ENCODE measurements around the gene MACROD2. TPM values are rescaled to one million over a fixed set of nuclear protein-coding genes. Genes with fewer than 3 reads are reported as not detected.

MACROD2 gene
- total RNA-seq, 4 donors from 2014 or later = 10.0 to 24.0 (median 17.0) TPM

DNA sequence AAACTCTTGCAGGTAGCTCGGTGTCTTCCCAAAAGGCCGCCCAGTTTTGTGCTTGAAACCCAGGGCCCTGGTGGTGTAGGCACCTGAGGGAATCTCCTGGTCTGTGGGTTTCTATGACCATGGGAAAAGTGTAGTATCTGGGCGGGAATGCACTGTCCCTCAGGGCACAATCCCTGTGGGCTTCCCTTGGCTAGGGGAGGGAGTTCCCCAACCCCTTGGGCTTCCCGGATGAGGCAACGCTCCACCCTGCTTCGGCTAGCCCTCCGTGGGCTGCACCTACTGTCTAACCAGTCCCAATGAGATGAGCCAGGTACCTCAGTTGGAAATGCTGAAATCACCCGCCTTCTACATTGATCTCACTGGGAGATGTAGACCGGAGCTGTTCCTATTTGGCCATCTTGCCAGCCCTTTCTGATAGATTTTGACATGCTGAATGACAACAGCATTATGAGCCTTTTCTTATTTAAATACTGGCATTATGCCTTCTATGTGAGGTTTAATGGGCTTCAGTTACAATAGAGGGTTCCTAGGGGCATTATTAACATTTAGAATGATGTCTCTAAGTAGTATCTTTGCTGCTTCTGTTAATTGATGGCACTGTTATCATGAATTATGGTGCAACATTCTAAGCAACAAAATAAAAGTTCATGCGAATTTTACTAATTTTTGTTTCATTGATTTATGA is 475.8 kb downstream of the MACROD2 start:
- intact Hi-C loops (cut with DNase I; ENCODE audit: low total_unique reads) = no loop called here

DNA sequence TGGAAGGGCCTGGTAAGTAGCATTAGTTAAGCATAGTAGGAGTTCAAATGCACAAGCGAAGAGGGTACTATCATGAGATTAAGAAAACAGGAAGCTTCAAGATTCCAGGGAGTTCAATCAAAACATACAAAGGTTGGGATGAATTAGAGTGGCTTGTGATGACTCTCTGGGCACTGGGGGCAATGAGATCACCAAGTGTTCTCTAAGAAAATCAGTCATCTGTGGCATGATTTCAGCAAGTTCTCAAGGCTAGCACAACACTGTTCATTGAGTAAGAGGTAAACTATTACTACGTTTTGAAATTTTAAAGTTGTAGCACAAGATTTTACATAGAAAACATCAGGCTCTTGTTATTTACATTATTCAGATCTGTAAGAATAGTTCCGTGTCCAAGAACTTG is 481.8 kb downstream of the MACROD2 start:
- WGBS, 2 donors = 84 to 85% methylated on average over 3 of the region's 3 CpGs
- no peak for DNase-seq (ENCODE audit: low spot score in 2 of 2)
- no peak for TF ChIP-seq POLR2A (IDR thresholded peaks at IDR 0.05)
- TF ChIP-seq, protein P1, sequence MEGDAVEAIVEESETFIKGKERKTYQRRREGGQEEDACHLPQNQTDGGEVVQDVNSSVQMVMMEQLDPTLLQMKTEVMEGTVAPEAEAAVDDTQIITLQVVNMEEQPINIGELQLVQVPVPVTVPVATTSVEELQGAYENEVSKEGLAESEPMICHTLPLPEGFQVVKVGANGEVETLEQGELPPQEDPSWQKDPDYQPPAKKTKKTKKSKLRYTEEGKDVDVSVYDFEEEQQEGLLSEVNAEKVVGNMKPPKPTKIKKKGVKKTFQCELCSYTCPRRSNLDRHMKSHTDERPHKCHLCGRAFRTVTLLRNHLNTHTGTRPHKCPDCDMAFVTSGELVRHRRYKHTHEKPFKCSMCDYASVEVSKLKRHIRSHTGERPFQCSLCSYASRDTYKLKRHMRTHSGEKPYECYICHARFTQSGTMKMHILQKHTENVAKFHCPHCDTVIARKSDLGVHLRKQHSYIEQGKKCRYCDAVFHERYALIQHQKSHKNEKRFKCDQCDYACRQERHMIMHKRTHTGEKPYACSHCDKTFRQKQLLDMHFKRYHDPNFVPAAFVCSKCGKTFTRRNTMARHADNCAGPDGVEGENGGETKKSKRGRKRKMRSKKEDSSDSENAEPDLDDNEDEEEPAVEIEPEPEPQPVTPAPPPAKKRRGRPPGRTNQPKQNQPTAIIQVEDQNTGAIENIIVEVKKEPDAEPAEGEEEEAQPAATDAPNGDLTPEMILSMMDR (IDR thresholded peaks at IDR 0.05) = no peak
- H3K4me3 ChIP-seq (ENCODE audit: low read depth, poor library complexity, severe bottlenecking) = no peak overlapping the region
- intact Hi-C loops (cut with DNase I; ENCODE audit: low total_unique reads) = no loop called here

More for the DNA sequence above, 475.8 kb downstream of the MACROD2 start:
- no peak overlapping the region for H3K4me3 ChIP-seq (ENCODE audit: low read depth, poor library complexity, severe bottlenecking)
- TF ChIP-seq, protein P1 (IDR thresholded peaks at IDR 0.05) = no peak
- TF ChIP-seq POLR2A (IDR thresholded peaks at IDR 0.05) = no peak
- DNase-seq (ENCODE audit: low spot score in 2 of 2) = no peak
- WGBS, 2 donors = 90 to 96% methylated on average over 9 to 10 of the region's 10 CpGs

DNA sequence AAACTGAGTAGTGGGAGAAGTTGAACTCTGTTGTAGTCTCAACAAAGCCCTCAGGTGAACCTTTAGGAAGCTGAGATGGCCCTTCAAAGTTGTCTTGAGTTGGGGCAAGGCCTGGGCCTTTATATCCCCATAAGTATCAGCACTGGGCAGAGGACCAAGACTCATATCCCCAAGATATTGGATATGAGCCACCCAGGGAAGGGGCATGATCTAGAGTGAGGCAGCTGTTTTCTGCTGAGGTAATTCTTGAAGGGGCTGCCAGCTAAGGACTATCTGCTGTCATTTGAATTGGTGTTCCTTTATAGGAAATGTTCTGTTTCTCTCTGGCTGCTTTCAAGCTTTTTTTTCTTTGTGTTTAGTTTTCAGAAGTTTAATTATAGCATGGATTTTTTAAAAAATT is 482.8 kb downstream of the MACROD2 start:
- DNase-seq (ENCODE audit: low spot score in 2 of 2) = no peak
- intact Hi-C loops (cut with DNase I; ENCODE audit: low total_unique reads) = no loop called here
- H3K4me3 ChIP-seq (ENCODE audit: low read depth, poor library complexity, severe bottlenecking) = no peak overlapping the region
- no peak for TF ChIP-seq POLR2A (IDR thresholded peaks at IDR 0.05)
- TF ChIP-seq, protein P1 (IDR thresholded peaks at IDR 0.05) = no peak

DNA sequence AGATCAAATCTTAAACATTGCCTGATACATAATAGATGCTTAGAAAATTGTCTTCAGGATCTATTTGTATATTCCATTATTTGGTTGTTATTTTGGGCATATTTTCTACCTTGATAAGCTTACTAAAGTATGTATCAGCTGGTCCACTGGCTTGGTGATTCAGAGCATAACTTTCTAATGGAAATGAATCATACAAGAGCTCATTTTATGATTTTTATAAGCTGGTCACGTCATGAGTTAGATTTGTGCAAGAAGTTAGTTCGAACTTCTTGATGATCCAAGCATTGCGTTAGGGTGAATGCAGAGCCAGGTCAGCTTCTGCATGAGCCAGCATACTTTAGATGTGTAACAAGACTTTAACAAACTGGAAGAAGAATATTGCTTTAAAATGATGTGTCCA is 486.5 kb downstream of the MACROD2 start:
- no peak overlapping the region for H3K4me3 ChIP-seq (ENCODE audit: low read depth, poor library complexity, severe bottlenecking)
- intact Hi-C loops (cut with DNase I; ENCODE audit: low total_unique reads) = no loop called here
- TF ChIP-seq, protein P1 (IDR thresholded peaks at IDR 0.05) = no peak
- no peak for TF ChIP-seq POLR2A (IDR thresholded peaks at IDR 0.05)
- no peak for DNase-seq (ENCODE audit: low spot score in 2 of 2)
- 77 to 79% methylated on average over 3 of the region's 3 CpGs for WGBS, 2 donors

DNA sequence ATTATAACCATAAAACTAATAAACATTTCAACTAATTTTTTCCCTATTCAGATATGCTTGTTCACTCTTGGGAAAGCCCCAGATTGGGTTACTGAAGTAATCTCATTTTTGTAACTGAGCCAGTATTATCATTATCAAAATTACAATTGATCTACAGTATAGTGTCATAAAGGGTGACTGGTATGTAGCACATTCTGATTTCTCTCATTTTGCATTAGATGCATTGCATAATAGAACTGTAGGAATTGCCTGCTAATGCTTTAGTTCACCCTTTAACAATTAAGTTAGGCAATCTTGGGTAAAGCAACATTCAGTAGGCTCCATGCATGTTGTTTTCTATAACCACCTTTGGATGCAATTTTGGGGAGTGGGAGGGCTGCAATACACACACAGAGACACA is 492.9 kb downstream of the MACROD2 start:
- TF ChIP-seq, protein P1 (IDR thresholded peaks at IDR 0.05) = no peak
- no peak for TF ChIP-seq POLR2A (IDR thresholded peaks at IDR 0.05)
- intact Hi-C loops (cut with DNase I; ENCODE audit: low total_unique reads) = no loop called here
- no peak for DNase-seq (ENCODE audit: low spot score in 2 of 2)

More for the DNA sequence above, 492.9 kb downstream of the MACROD2 start:
- no peak overlapping the region for H3K4me3 ChIP-seq (ENCODE audit: low read depth, poor library complexity, severe bottlenecking)
